GM21825 (cell line): ENCODE measurements around the gene FLVCR1.
A peak's percentile ranks its signal among the peaks of the same experiment; 100 is the strongest.
"Not testable (repeated sequence)": the region's sequence is repeated elsewhere in the genome, so short reads cannot be mapped to it uniquely, and the experiment has no call there.

Source experiments
- ATAC-seq: cut with Tn5 transposase; IDR thresholded peaks from one replicate; pipeline ENCODE4 v1.9.1; 2021; ENCODE audit warnings: mild to moderate bottlenecking, moderate library complexity; ENCODE audit not compliant: unreplicated experiment

The FLVCR1 gene

GRCh38 chr1:212860713-212861581, 2.9 kb downstream of the FLVCR1 start:
- ATAC-seq: no peak

GRCh38 chr1:212862111-212862690, 4.1 kb downstream of the FLVCR1 start:
- no peak for ATAC-seq

- ATAC-seq: not testable (repeated sequence)
Measured at GRCh38 chr1:212863345-212863744, 5.3 kb downstream of the FLVCR1 start.

- ATAC-seq: no peak
Measured at GRCh38 chr1:212864201-212864600, 6.1 kb downstream of the FLVCR1 start.

GRCh38 chr1:212867192-212867591, 9.1 kb downstream of the FLVCR1 start:
- ATAC-seq: no peak

GRCh38 chr1:212871976-212872375, 13.9 kb downstream of the FLVCR1 start:
- ATAC-seq: no peak

- ATAC-seq: peak; percentile 77
Measured at GRCh38 chr1:212873518-212873917, 15.4 kb downstream of the FLVCR1 start.

- ATAC-seq: no peak
Measured at GRCh38 chr1:212878418-212878817, 20.3 kb downstream of the FLVCR1 start.

- ATAC-seq: no peak
Measured at GRCh38 chr1:212879947-212880690, 22.0 kb downstream of the FLVCR1 start.

- ATAC-seq: no peak
Measured at GRCh38 chr1:212884592-212884991, 26.5 kb downstream of the FLVCR1 start.

- no peak for ATAC-seq
Measured at GRCh38 chr1:212892108-212892507, 34.0 kb downstream of the FLVCR1 start.

GRCh38 chr1:212899845-212900244, 41.8 kb downstream of the FLVCR1 start:
- no peak for ATAC-seq

- ATAC-seq: no peak
Measured at GRCh38 chr1:212901290-212901689, 43.2 kb downstream of the FLVCR1 start.

- no peak for ATAC-seq
Measured at GRCh38 chr1:212902054-212902453, 44.0 kb downstream of the FLVCR1 start.

- no peak for ATAC-seq
Measured at GRCh38 chr1:212903664-212904063, 45.6 kb downstream of the FLVCR1 start.

- not testable (repeated sequence) for ATAC-seq
Measured at GRCh38 chr1:212908071-212908470, 50.0 kb downstream of the FLVCR1 start.

GRCh38 chr1:212908971-212909370, 50.9 kb downstream of the FLVCR1 start:
- no peak for ATAC-seq

- ATAC-seq: no peak
Measured at GRCh38 chr1:212909652-212910063, 51.6 kb downstream of the FLVCR1 start.

- ATAC-seq: not testable (repeated sequence)
Measured at GRCh38 chr1:212910213-212910612, 52.1 kb downstream of the FLVCR1 start.

GRCh38 chr1:212913638-212914037, 55.6 kb downstream of the FLVCR1 start:
- not testable (repeated sequence) for ATAC-seq

GRCh38 chr1:212914110-212914509, 56.0 kb downstream of the FLVCR1 start:
- ATAC-seq: not testable (repeated sequence)

GRCh38 chr1:212914789-212915188, 56.7 kb downstream of the FLVCR1 start:
- ATAC-seq: no peak
